GM19467 (cell line): ENCODE data around the gene DIDO1.

ENCODE experiments used
- ATAC-seq: cut with Tn5 transposase; IDR thresholded peaks from one replicate; pipeline ENCODE4 v1.9.1; 2021; ENCODE audit warnings: mild to moderate bottlenecking, moderate library complexity; ENCODE audit not compliant: unreplicated experiment

DIDO1 gene

GRCh38 chr20:62926229-62927127, at the start of gene DIDO1:
Gene DIDO1 (minus strand): TSS chr20:62926505.
- peak; percentile 65 for ATAC-seq

- ATAC-seq, result no peak
Observed at GRCh38 chr20:62975251-62975760, 49.0 kb upstream of the DIDO1 start.

- no peak for ATAC-seq
Observed at GRCh38 chr20:62972845-62973745, 46.8 kb upstream of the DIDO1 start.

GRCh38 chr20:62971950-62972844, 45.9 kb upstream of the DIDO1 start:
- ATAC-seq, result no peak

GRCh38 chr20:62971211-62971949, 45.1 kb upstream of the DIDO1 start:
- no peak for ATAC-seq

GRCh38 chr20:62970307-62971210, 44.3 kb upstream of the DIDO1 start:
- ATAC-seq, result no peak

GRCh38 chr20:62969939-62970306, 43.6 kb upstream of the DIDO1 start:
- no peak for ATAC-seq

GRCh38 chr20:62969179-62969760, 43.0 kb upstream of the DIDO1 start:
- ATAC-seq, result no peak

GRCh38 chr20:62968378-62969178, 42.3 kb upstream of the DIDO1 start:
- ATAC-seq, result no peak

GRCh38 chr20:62967628-62968351, 41.5 kb upstream of the DIDO1 start:
- ATAC-seq, result no peak

GRCh38 chr20:62967149-62967501, 40.8 kb upstream of the DIDO1 start:
- no peak for ATAC-seq

- ATAC-seq, result no peak
Observed at GRCh38 chr20:62966212-62967148, 40.2 kb upstream of the DIDO1 start.

GRCh38 chr20:62965363-62965771, 39.1 kb upstream of the DIDO1 start:
- ATAC-seq, result no peak

GRCh38 chr20:62964700-62965099, 38.4 kb upstream of the DIDO1 start:
- no peak for ATAC-seq

GRCh38 chr20:62963614-62964397, 37.5 kb upstream of the DIDO1 start:
- no peak for ATAC-seq
